Lung (tissue), 12 donors: ENCODE data around the gene POLR2B. TPM values are rescaled to one million over a fixed set of nuclear protein-coding genes. Genes with fewer than 3 reads are reported as not detected.

ENCODE experiments used
- ATAC-seq: fragments of 200-7000 bp; cut with Tn5 transposase; one replicate; pipeline ENCODE4 v1.9.1; 2020; ENCODE audit warnings: moderate number of reproducible peaks; ENCODE audit not compliant: insufficient read depth, low FRiP score
- DNase-seq, 3 donors: peaks; one replicate each; pipeline ENCODE4 v3.0.0-alpha.2; 2013 to 2017
- H3K27ac ChIP-seq, 2 donors: one replicate each; pipeline ENCODE4 v1.5.1; 2013; ENCODE audit warnings: mild to moderate bottlenecking in 2 of 2, moderate library complexity in 2 of 2, control low read depth in 1 of 2, inconsistent platforms in 1 of 2, low read depth in 1 of 2, low read length in 1 of 2
- H3K27me3 ChIP-seq, 3 donors: one replicate each; pipeline ENCODE4 v1.5.1; 2013; ENCODE audit warnings: low read length in 2 of 3; ENCODE audit not compliant: control insufficient read depth in 3 of 3, insufficient read depth in 3 of 3
- H3K36me3 ChIP-seq, 4 donors: one replicate each; pipeline ENCODE4 v1.5.1; 2013; ENCODE audit warnings: low read length in 4 of 4, mild to moderate bottlenecking in 1 of 4, moderate library complexity in 1 of 4; ENCODE audit not compliant: control insufficient read depth in 4 of 4, insufficient read depth in 4 of 4
- H3K4me1 ChIP-seq, 5 donors: one replicate each; pipeline ENCODE4 v1.5.1; 2013; ENCODE audit warnings: low read length in 5 of 5, mild to moderate bottlenecking in 2 of 5, moderate library complexity in 1 of 5; ENCODE audit not compliant: control insufficient read depth in 5 of 5, insufficient read depth in 5 of 5
- H3K4me3 ChIP-seq: one replicate; pipeline ENCODE4 v1.5.1; 2013; ENCODE audit warnings: mild to moderate bottlenecking, control low read depth, moderate library complexity
- H3K9ac ChIP-seq, 2 donors: one replicate each; pipeline ENCODE4 v1.5.1; 2013; ENCODE audit warnings: low read length in 2 of 2, control low read depth in 1 of 2; ENCODE audit not compliant: insufficient read depth in 1 of 2
- H3K9me3 ChIP-seq, 4 donors: one replicate each; pipeline ENCODE4 v1.5.1; 2013; ENCODE audit warnings: low read length in 3 of 4, mild to moderate bottlenecking in 1 of 4, moderate library complexity in 1 of 4; ENCODE audit not compliant: control insufficient read depth in 4 of 4, insufficient read depth in 3 of 4
- CTCF ChIP-seq: IDR thresholded peaks from 2 replicates; pipeline ENCODE4 v1.5.1; 2012; ENCODE audit warnings: mild to moderate bottlenecking; ENCODE audit errors: control extremely low read depth, extremely low read depth
- WGBS, 2 donors: extraction: QIAGEN DNeasy Blood & Tissue Kit; methylation state at CpG; one replicate each; pipeline ENCODE4 v1.1.7; 2013; 5-methylcytosine and 5-hydroxymethylcytosine counted together
- polyA plus RNA-seq, 2 donors: library from polyadenylated mRNA; stranded (reverse); fragments of 200-250 nt; gene quantifications; one replicate each; pipeline ENCODE4 v1.2.1, GENCODE V29; 2013
- total RNA-seq, 2 donors: library from RNA; depleted of rRNA in 1 of 2; stranded (reverse); fragments of >200 nt in 1 of 2; gene quantifications; one replicate each; pipeline ENCODE4 v1.2.1, GENCODE V29; 2014 to 2021
- donor health status: control.
- donor health status: control.
- donor health status: Bipolar disorder and iron deficiency.
- donor health status: healthy.
- donor health status: DM: yes; HTN: yes; CAD: no.

POLR2B gene
- total and polyA plus RNA-seq, 4 donors: 23.4 to 112 (median 52.8) TPM

DNA sequence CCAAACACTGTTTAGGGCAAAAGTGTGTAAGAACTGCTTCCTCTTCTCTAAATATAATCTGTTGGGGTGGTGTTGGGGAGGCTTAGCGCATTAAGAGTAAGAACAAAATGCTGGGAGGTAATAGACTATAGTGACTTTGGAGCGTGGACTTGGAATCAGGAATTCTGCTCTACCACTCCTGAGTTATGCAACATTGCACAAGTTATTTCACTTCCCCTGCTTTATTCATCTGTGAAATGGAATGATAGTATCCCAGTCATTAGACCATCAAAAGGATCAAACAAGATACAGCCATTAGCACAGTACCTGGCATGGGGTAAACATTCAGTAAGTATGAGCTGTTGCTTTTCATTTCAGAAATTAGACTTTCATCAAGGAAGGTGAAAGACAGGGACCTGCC, 72.8 kb downstream of the POLR2B start:
- H3K27me3 ChIP-seq: no peaks in the 10 kb centered on the region
- peak overlapping the region in 1 of 2 donors; percentile 38 for H3K27ac ChIP-seq
- no peak for DNase-seq
- H3K4me1 ChIP-seq: peaks cover 0 to 49% (median 7%) of the 10 kb centered on the region in 5 donors
- peaks cover 0 to 2% (median 0%) of the 10 kb centered on the region in 4 donors for H3K9me3 ChIP-seq
- no peak overlapping the region for H3K9ac ChIP-seq
- ATAC-seq: no peak
- no peak overlapping the region for H3K4me3 ChIP-seq
- TF ChIP-seq CTCF: no peak
- WGBS, 2 donors: 76 to 91% methylated on average over 2 of the region's 2 CpGs
- H3K36me3 ChIP-seq: peaks cover 0 to 3% (median 0%) of the 10 kb centered on the region in 4 donors

DNA sequence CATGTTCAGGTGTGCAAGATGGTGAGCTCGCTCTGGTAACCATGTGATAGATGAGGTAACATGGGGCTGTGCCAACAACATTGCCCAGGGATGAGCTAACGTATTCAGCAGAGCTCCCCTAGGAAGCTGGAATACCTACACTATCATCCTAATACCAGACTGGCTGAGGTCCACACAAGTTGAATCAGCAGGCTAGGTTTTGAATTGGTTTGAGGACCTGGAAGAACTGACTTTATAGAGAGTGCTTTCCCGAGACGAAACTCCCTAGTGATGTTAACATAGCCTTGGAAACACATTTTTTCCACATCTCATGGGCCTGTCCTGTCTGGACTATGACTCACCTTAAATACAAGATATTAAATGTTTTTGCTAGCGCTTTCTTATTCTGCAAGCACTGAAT, 74.8 kb downstream of the POLR2B start:
- H3K4me3 ChIP-seq: no peak overlapping the region
- no peak overlapping the region for H3K9ac ChIP-seq
- H3K27ac ChIP-seq: no peak overlapping the region
- DNase-seq: no peak
- no peaks in the 10 kb centered on the region for H3K27me3 ChIP-seq
- no peak for TF ChIP-seq CTCF
- H3K9me3 ChIP-seq: no peaks in the 10 kb centered on the region
- peak; percentile 15 for ATAC-seq
- 50 to 88% methylated on average over 5 of the region's 5 CpGs for WGBS, 2 donors
- H3K4me1 ChIP-seq: peaks cover 0 to 58% (median 11%) of the 10 kb centered on the region in 5 donors
- peaks cover 0 to 3% (median 0%) of the 10 kb centered on the region in 4 donors for H3K36me3 ChIP-seq

GRCh38 chr4:57055886-57056285, 77.2 kb downstream of the POLR2B start:
- Histone ChIP-seq H3K27me3 (no peaks in the 10 kb centered on the region), H3K4me1 (peaks cover 0 to 42% (median 11%) of the 10 kb centered on the region in 5 donors), H3K9me3 (no peaks in the 10 kb centered on the region), H3K27ac (peak overlapping the region; percentile 55 to 62), H3K4me3 (no peak overlapping the region), H3K9ac (no peak overlapping the region), H3K36me3 (peaks cover 0 to 3% (median 0%) of the 10 kb centered on the region in 4 donors)
- ATAC-seq (no peak), DNase-seq (peak in 2 of 3 donors; percentile 38 to 41)
- no peak for TF ChIP-seq CTCF
- 73 to 83% methylated on average over 14 of the region's 14 CpGs for WGBS, 2 donors
